ENCODE data around the gene VPS4B.
"Not testable (repeated sequence)": the region's sequence is repeated elsewhere in the genome, so short reads cannot be mapped to it uniquely, and the experiment has no call there.

The VPS4B gene

GRCh38 chr18:63366213-63367052 is 55.8 kb downstream of the VPS4B start:
- peak; percentile 28 for DNase-seq

- no peak for DNase-seq
These were observed 56.4 kb downstream of the VPS4B start for GRCh38 chr18:63365876-63366212.

- DNase-seq: no peak
These were observed 58.3 kb downstream of the VPS4B start for GRCh38 chr18:63363951-63364350.

- not testable (repeated sequence) for DNase-seq
These were observed 58.9 kb downstream of the VPS4B start for GRCh38 chr18:63363420-63363819.

- DNase-seq: no peak
These were observed 65.9 kb downstream of the VPS4B start for GRCh38 chr18:63356272-63356896.

GRCh38 chr18:63350230-63350629 is 72.0 kb downstream of the VPS4B start:
- DNase-seq: no peak

GRCh38 chr18:63348508-63349136 is 73.7 kb downstream of the VPS4B start:
- DNase-seq: no peak

GRCh38 chr18:63346480-63347183 is 75.6 kb downstream of the VPS4B start:
- no peak for DNase-seq

- DNase-seq: no peak
These were observed 76.2 kb downstream of the VPS4B start for GRCh38 chr18:63346031-63346430.

GRCh38 chr18:63344918-63345317 is 77.4 kb downstream of the VPS4B start:
- no peak for DNase-seq

- no peak for DNase-seq
These were observed 78.0 kb downstream of the VPS4B start for GRCh38 chr18:63344263-63344662.

GRCh38 chr18:63342206-63342605 is 80.1 kb downstream of the VPS4B start:
- no peak for DNase-seq

- no peak for DNase-seq
These were observed 82.3 kb downstream of the VPS4B start for GRCh38 chr18:63339920-63340484.
